M059J (cell line): ENCODE measurements around the gene DPAGT1. TPM values are rescaled to one million over a fixed set of nuclear protein-coding genes. Genes with fewer than 3 reads are reported as not detected.
A peak's percentile ranks its signal among the peaks of the same experiment; 100 is the strongest.

Source experiments
- DNase-seq: peaks from one replicate; pipeline ENCODE4 v3.0.0-alpha.2; 2012; ENCODE audit warnings: low read depth
- total RNA-seq: library from RNA; depleted of rRNA; stranded (reverse); fragments of >200 nt; shearing (Covaris generic); gene quantifications from 2 replicates; pipeline ENCODE4 v1.2.3, GENCODE V29; 2014; rRNA removed

DPAGT1 gene
- total RNA-seq, 1 experiment from 2014 or later = 42.1 TPM

DNA sequence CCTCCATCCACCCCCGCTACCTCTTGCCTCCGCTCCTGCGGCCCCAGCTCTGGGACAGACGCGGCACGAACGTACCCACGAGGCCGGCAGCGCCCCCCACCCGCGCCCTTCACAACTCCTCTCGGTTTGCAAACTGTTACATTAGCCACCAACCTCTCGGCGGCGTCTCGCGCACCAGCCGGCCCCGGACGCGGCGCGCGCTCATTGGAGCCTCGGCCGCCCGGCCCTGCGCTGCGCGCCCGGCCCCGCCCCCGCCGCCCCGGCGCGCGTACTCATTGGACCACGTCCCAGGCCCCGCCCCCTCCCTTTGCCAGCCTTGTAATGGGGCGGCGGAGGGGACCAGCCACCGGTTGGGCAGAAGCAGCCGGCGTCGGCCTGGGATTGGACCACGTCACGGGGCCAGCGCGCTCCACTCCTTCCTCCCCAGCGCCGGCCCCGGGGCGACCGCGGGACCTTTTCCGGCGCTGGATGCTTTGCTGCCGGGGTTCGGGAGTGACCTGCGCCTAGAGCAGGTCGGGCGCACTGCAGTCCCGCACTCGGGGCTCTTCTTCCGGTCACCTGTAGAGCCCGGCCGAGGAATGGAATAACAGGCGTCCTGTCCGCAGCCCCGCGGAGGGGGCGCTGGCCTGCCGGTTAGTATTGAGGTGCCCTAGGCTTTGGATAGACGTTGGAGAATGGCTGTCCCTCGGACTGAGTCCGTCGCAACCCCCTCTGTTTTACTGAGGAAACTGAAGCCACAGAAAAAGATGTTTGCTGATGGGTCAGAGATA is 44.5 kb downstream of the DPAGT1 start, which contains the start of gene HYOU1:
Gene HYOU1, minus strand, starts transcription at position 206 of the 770 bp plus-strand sequence. CDS start 1,045 bp downstream, outside the sequence.
- peak; percentile 95 for DNase-seq

DNA sequence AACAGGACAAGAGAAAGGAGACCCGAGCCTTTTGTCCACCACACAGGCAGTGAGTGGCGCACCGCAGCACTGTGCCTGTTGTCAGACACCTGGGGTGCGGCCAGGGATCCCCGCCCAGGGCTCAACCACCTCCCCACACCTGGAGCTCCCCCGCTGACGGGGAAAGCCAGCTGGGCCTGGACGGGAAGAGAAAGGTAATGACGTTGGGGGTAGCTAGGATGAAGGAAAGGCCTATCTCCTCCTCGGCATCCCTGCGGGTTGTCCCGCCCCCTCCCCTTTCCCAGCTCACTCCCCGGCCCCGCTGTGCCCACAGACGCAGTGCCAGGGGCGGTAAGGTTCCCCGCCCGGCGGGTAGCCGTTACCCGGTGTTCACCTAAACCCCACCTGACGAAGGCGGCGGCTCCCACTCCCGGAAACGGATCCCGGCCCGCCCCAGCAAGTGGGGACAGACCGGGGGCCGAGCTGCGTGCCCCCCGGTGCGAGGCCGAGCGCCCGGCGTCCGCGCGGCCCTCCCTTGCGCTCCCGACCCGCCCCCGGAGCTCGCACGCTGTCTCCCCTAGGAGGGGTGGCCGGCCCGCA is 45.1 kb downstream of the DPAGT1 start:
- peak; percentile 16 for DNase-seq

DNA sequence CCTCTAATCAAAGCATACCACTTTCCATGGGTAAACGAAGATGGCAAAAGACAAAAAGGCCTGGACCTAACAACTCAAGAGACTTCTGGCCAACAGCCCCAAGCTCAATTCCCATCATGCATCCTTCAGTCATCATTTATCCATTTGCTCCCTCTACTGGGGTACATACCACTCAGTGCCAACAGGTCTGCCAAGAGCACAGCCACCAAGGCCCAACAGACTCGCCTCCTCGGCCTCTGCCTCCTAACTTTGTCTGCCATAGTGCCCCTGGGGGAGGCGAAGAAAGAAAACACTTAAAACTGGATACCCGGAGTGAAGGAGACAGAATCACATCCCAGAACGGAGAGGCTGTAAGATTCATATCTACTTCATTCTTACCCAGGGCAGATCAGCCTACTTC is 45.8 kb downstream of the DPAGT1 start:
- peak; percentile 38 for DNase-seq

DNA sequence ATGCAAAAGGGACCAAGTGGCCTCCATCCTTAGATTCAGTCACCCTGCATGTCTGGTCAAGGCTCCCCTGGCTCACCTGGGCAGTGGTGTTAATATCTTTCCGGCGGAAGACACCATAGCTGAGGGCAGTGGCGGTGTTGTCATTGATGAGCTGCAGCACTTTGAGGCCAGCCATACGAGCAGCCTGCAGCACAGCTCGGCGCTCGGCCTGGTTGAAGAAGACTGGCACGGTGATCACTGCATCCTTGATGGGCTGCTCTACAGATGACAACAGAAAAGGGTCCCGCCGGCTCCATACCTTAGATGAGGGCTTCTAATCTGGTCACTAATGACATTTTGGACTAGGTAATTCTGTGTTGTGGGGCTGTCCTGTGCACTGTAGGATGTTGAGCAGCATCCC is 47.2 kb downstream of the DPAGT1 start:
- no peak for DNase-seq

DNA sequence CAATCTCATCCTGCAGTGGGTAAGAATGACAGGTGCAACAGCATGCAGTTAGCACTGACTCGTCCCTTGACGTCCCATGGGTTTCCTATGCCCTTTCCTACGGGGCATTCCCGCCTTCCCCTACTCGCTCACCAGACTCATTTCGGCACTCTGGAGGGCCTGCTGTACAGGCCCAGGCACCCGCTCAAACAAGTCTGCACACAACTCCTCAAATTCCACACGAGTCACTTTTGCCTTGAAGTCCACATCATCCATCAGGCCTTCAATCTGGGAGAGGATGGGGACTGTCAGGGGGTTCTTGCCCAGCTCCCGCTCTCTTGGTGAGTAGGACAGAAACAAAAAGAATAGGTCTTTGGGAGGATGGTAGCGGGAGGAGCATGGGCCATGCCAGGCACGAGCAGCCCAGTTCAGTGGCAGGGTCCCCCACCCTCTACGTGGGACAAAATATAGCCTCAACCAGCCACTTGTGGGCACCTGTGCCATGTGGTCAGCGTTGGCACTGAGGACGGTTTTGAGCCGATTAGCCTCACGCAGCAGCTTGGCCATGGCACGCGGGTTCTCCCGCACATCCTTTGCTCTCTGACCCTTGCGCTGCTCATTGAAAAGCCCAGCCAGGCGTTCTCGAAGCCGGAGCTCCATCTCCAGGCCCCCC is 49.4 kb downstream of the DPAGT1 start:
- no peak for DNase-seq

DNA sequence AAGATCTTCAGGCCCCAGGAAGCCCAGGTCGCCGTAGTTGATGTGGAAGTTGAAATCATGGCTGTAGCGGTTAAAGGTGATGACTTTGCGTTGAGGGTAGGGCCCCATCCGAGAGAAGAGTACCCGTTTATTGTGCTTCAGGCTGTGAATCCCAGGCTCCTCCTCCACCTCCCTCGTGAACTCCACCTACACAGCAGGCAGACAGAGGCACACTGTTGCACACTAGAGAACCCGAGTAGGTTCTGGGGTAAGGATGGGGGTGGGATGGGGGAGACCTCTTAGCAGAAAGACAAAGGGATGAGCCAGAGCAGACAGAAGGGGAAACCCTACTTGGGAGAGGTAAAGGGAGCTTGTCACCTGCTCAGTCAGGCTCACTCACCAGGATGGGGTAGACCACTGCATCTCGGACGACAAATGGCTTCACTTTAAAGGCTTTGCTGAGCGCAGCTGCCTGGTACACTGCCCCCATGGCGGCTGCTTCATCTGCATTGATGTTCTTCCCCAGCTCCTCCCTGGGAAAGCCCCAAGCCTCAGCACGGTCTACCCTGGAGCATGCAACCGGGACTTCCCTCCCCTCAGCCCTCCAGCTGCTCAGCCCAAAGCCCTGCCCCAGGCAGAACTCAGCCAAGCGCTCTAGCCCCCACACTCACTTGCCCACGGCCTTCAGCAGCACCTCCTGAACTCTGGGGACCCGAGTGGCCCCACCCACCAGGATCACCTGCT is 50.1 kb downstream of the DPAGT1 start:
- DNase-seq = no peak

DNA sequence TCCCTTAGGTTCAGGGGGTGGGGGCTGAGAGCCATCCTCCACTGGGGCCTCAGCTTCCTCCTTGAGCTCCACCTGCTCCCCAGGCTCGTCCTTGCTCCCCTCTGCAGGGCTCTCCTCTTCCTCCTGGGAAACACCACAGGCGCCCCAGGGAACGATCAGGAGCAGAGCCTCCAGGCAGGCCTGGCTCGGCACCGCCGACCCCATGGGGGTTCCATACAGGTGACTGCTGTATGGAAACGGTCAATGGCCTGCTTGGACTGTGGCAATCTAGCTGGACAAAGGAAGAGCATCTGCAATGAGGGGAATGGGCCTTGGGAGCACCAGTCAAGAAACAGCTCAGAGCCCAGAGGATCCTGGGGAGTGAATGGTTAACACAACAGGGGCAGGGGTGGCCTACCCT is 52.6 kb downstream of the DPAGT1 start:
- DNase-seq = no peak

DNA sequence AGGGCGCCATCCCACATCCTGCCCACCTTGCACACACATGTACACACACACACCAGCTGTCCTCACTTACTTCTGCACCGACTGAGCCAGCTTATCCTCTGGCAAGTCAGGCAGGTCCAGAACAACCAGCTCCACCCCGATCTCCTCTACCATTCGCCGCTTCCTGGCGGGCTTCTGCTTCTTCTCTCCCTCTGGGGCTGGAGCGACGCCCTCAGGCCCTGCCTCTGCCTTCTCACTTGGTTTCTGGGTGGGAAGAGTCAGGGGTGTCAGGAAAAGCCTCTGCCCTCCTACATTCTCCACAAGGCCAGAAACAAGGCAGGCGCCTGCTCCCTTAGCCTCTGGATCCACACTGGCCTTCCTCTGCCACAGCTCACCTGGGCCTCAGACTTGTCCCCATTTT is 53.0 kb downstream of the DPAGT1 start:
- no peak for DNase-seq

DNA sequence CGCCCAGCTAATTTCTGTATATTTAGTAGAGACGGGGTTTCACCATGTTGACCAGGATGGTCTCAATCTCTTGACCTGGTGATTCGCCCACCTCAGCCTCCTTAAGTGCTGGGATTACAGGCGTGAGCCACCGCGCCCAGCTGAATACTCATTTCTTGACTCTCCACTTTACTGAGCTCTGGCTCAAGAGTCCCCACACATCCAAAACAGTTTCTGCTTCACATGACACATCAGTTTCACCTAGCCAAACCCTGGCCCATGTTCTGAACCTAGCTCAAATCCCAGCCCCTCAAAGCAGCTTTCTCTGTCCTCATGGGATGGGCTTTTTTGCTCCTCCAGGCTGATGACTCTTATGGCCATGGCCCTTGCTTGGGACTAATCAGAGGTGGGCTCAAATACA is 54.4 kb downstream of the DPAGT1 start:
- no peak for DNase-seq

Other genes starting within 250 kb of the DPAGT1 start
- not detected in 2 replicates for gene CXCR5, start 218.0 kb downstream of the DPAGT1 start, total RNA-seq
- gene BCL9L, start 175.9 kb downstream of the DPAGT1 start, total RNA-seq = 15.9 and 27.4 TPM in 2 replicates
- not detected in 2 replicates for gene UPK2, start 145.6 kb downstream of the DPAGT1 start, total RNA-seq
- gene FOXR1, start 130.1 kb downstream of the DPAGT1 start, total RNA-seq = not detected in 2 replicates
- 12.8 and 16.3 TPM in 2 replicates for gene CENATAC, start 103.7 kb downstream of the DPAGT1 start, total RNA-seq
- 1,736 and 1,882 TPM in 2 replicates for gene RPS25, start 83.5 kb downstream of the DPAGT1 start, total RNA-seq
- gene TRAPPC4, start 83.1 kb downstream of the DPAGT1 start, total RNA-seq = 114 and 143 TPM in 2 replicates
- 26.5 and 29.5 TPM in 2 replicates for gene SLC37A4, start 71.0 kb downstream of the DPAGT1 start, total RNA-seq
- 152 and 234 TPM in 2 replicates for gene HYOU1, start 44.6 kb downstream of the DPAGT1 start, total RNA-seq
- 18.9 and 20.9 TPM in 2 replicates for gene VPS11, start 34.0 kb downstream of the DPAGT1 start, total RNA-seq
- 17.2 and 18.5 TPM in 2 replicates for gene HMBS, start 17.0 kb downstream of the DPAGT1 start, total RNA-seq
- 7.1 and 10.3 TPM in 2 replicates for gene C2CD2L, start 5.5 kb upstream of the DPAGT1 start, total RNA-seq
- gene HINFP, start 19.7 kb upstream of the DPAGT1 start, total RNA-seq = 10.8 and 20.1 TPM in 2 replicates
- gene ABCG4, start 47.2 kb upstream of the DPAGT1 start, total RNA-seq = 0.49 TPM in 1 of 2 replicates, not detected in the other
- gene NLRX1, start 66.9 kb upstream of the DPAGT1 start, total RNA-seq = 15.9 and 16.8 TPM in 2 replicates
- not detected in 2 replicates for gene NHERF4, start 83.6 kb upstream of the DPAGT1 start, total RNA-seq
- 9.0 and 18.8 TPM in 2 replicates for gene CBL, start 104.5 kb upstream of the DPAGT1 start, total RNA-seq
- gene MCAM, start 215.3 kb upstream of the DPAGT1 start, total RNA-seq = 353 and 496 TPM in 2 replicates
- gene RNF26, start 232.7 kb upstream of the DPAGT1 start, total RNA-seq = 9.5 and 16.1 TPM in 2 replicates
- gene C1QTNF5, start 239.0 kb upstream of the DPAGT1 start, total RNA-seq = 5.9 and 7.7 TPM in 2 replicates
- not detected in 2 replicates for gene MFRP, start 244.9 kb upstream of the DPAGT1 start, total RNA-seq